HFF-Myc (cell line): Measurements from ENCODE around the gene LARGE1.

Experiments
- DNase-seq: peaks from one replicate; pipeline ENCODE4 v3.0.0-alpha.2; 2011; ENCODE audit warnings: low read depth; ENCODE audit errors: extremely low read depth
- H3K4me3 ChIP-seq: replicated peaks from 2 replicates; pipeline ENCODE4 v1.5.1; 2011; ENCODE audit warnings: low read depth, mild to moderate bottlenecking, control low read depth, low read length
- CTCF ChIP-seq: IDR thresholded peaks from 2 replicates; pipeline ENCODE4 v1.5.1; 2012; ENCODE audit warnings: mild to moderate bottlenecking, low read depth, low read length, control low read depth; ENCODE audit errors: missing control alignments

Gene LARGE1

GRCh38 chr22:33357981-33358399 is 562.3 kb downstream of the LARGE1 start:
- no peak overlapping the region for H3K4me3 ChIP-seq
- no peak for DNase-seq
- no peak for TF ChIP-seq CTCF

- no peak for DNase-seq
- H3K4me3 ChIP-seq, result no peak overlapping the region
- no peak for TF ChIP-seq CTCF
Observed at GRCh38 chr22:33354928-33355327, 565.3 kb downstream of the LARGE1 start.

- no peak for DNase-seq
- no peak for TF ChIP-seq CTCF
- no peak overlapping the region for H3K4me3 ChIP-seq
Observed at GRCh38 chr22:33353502-33353901, 566.8 kb downstream of the LARGE1 start.

GRCh38 chr22:33352768-33353167 is 567.5 kb downstream of the LARGE1 start:
- TF ChIP-seq CTCF, result no peak
- DNase-seq, result no peak
- no peak overlapping the region for H3K4me3 ChIP-seq

GRCh38 chr22:33350961-33351360 is 569.3 kb downstream of the LARGE1 start:
- DNase-seq, result no peak
- no peak overlapping the region for H3K4me3 ChIP-seq
- no peak for TF ChIP-seq CTCF

GRCh38 chr22:33350491-33350890 is 569.8 kb downstream of the LARGE1 start:
- no peak for TF ChIP-seq CTCF
- no peak overlapping the region for H3K4me3 ChIP-seq
- no peak for DNase-seq

GRCh38 chr22:33347002-33347401 is 573.3 kb downstream of the LARGE1 start:
- TF ChIP-seq CTCF, result no peak
- no peak for DNase-seq
- H3K4me3 ChIP-seq, result no peak overlapping the region
